Neural cell (in vitro differentiated cells): ENCODE measurements around the gene CRHR1. TPM values are rescaled to one million over a fixed set of nuclear protein-coding genes. Genes with fewer than 3 reads are reported as not detected.
"Not testable (repeated sequence)": the region's sequence is repeated elsewhere in the genome, so short reads cannot be mapped to it uniquely, and the experiment has no call there.

ENCODE experiments used
- H2AFZ ChIP-seq: fragments of 200-600, 300-800 bp; sonication (generic), shearing (Covaris generic); 2 replicates; pipeline ENCODE4 v1.6.0; 2014; ENCODE audit warnings: low read depth, mild to moderate bottlenecking, antibody characterized with exemption, low read length, moderate library complexity
- H3F3A ChIP-seq: fragments of 200-600 bp; shearing (Covaris generic); 2 replicates; pipeline ENCODE4 v1.6.1; 2016; ENCODE audit warnings: mild to moderate bottlenecking, moderate library complexity, mixed read lengths, antibody characterized with exemption, low read length; ENCODE audit not compliant: insufficient read depth, poor library complexity, severe bottlenecking
- H3K27ac ChIP-seq: fragments of 200-600, 300-800 bp; sonication (generic), shearing (Covaris generic); 2 replicates; pipeline ENCODE4 v1.5.1; 2014; ENCODE audit warnings: mild to moderate bottlenecking, low read length, moderate library complexity
- H3K27me3 ChIP-seq: fragments of 300-800, 200-600 bp; sonication (generic), shearing (Covaris generic); 2 replicates; pipeline ENCODE4 v1.6.0; 2014; ENCODE audit warnings: mild to moderate bottlenecking, low read depth, low read length, moderate library complexity; ENCODE audit not compliant: insufficient read depth
- H3K36me3 ChIP-seq: fragments of 300-800, 200-600 bp; sonication (generic), shearing (Covaris generic); 2 replicates; pipeline ENCODE4 v1.5.1; 2014; ENCODE audit warnings: mild to moderate bottlenecking, antibody characterized with exemption, low read length, moderate library complexity; ENCODE audit not compliant: insufficient read depth
- H3K4me2 ChIP-seq: fragments of 300-800, 200-600 bp; sonication (generic), shearing (Covaris generic); 2 replicates; pipeline ENCODE4 v1.6.0; 2014; ENCODE audit warnings: mild to moderate bottlenecking, low read length
- H3K4me3 ChIP-seq: fragments of 300-800, 200-600 bp; sonication (generic), shearing (Covaris generic); 2 replicates; pipeline ENCODE4 v1.5.1; 2014; ENCODE audit warnings: mild to moderate bottlenecking, low read length, moderate library complexity
- H3K79me2 ChIP-seq: fragments of 200-600 bp; shearing (Covaris generic); replicated peaks from 2 replicates; pipeline ENCODE4 v1.6.0; 2014; ENCODE audit warnings: mild to moderate bottlenecking, low read length, moderate library complexity; ENCODE audit not compliant: insufficient read depth
- H3K9ac ChIP-seq: fragments of 300-800, 200-600 bp; sonication (generic), shearing (Covaris generic); 2 replicates; pipeline ENCODE4 v1.6.1; 2016; ENCODE audit warnings: mild to moderate bottlenecking, low read length, mixed read lengths
- H3K9me2 ChIP-seq: fragments of 200-600 bp; shearing (Covaris generic); 2 replicates; pipeline ENCODE4 v1.6.1; 2016; ENCODE audit warnings: mild to moderate bottlenecking, low read length, mixed read lengths; ENCODE audit not compliant: insufficient read depth
- H3K9me3 ChIP-seq: fragments of 200-600, 300-800 bp; sonication (generic), shearing (Covaris generic); 2 replicates; pipeline ENCODE4 v1.6.1; 2016; ENCODE audit warnings: mild to moderate bottlenecking, mixed run types, low read length, moderate library complexity, mixed read lengths
- H4K20me1 ChIP-seq: fragments of 200-600 bp; shearing (Covaris generic); 2 replicates; pipeline ENCODE4 v1.6.1; 2016; ENCODE audit warnings: mild to moderate bottlenecking, mixed run types; ENCODE audit not compliant: insufficient read depth
- EP300 ChIP-seq: fragments of 450-650 bp; conservative IDR thresholded peaks from 2 replicates; pipeline ENCODE4 v1.6.1; 2014; ENCODE audit warnings: antibody characterized with exemption, mild to moderate bottlenecking, moderate library complexity; ENCODE audit not compliant: poor library complexity, severe bottlenecking
- EZH2 ChIP-seq: fragments of 200-600, 300-800 bp; shearing (Covaris generic), sonication (generic); IDR thresholded peaks from 2 replicates; pipeline ENCODE4 v1.6.1; 2014; ENCODE audit warnings: antibody characterized with exemption, low read length, borderline replicate concordance, mild to moderate bottlenecking; ENCODE audit not compliant: insufficient read depth, poor library complexity, severe bottlenecking
- MXI1 ChIP-seq: fragments of 450-650 bp; conservative IDR thresholded peaks from 2 replicates; pipeline ENCODE4 v1.6.1; 2014; ENCODE audit warnings: antibody characterized with exemption, mild to moderate bottlenecking; ENCODE audit not compliant: poor library complexity, severe bottlenecking
- POLR2AphosphoS5 ChIP-seq: IDR thresholded peaks from 2 replicates; pipeline ENCODE4 v1.6.1; 2012
- RAD21 ChIP-seq: fragments of 450-650 bp; conservative IDR thresholded peaks from 2 replicates; pipeline ENCODE4 v1.6.1; 2014; ENCODE audit warnings: antibody characterized with exemption, mild to moderate bottlenecking, moderate library complexity
- SMC3 ChIP-seq: fragments of 450-650 bp; conservative IDR thresholded peaks from 2 replicates; pipeline ENCODE4 v1.6.1; 2014; ENCODE audit warnings: antibody characterized with exemption, mild to moderate bottlenecking, moderate library complexity; ENCODE audit not compliant: poor library complexity
- TAF1 ChIP-seq: IDR thresholded peaks from 2 replicates; pipeline ENCODE4 v1.6.1; 2012; ENCODE audit warnings: low read depth
- polyA plus RNA-seq: library from polyadenylated mRNA; depleted of rRNA; stranded (reverse); fragments of >200 nt; gene quantifications from 2 replicates; pipeline ENCODE4 v1.2.3, GENCODE V29; 2014
- TF ChIP-seq, protein P1 (sequence below): fragments of 450-650 bp; IDR thresholded peaks from 2 replicates; pipeline ENCODE4 v1.5.1; 2014; ENCODE audit warnings: antibody characterized with exemption, mild to moderate bottlenecking, moderate library complexity; ENCODE audit not compliant: poor library complexity, severe bottlenecking
- TF ChIP-seq, protein P2 (sequence below): IDR thresholded peaks from 2 replicates; pipeline ENCODE4 v1.6.1; 2012; ENCODE audit warnings: borderline replicate concordance

Gene CRHR1
- polyA plus RNA-seq, 1 donor from 2014 or later: 4.5 TPM

- H3K9ac ChIP-seq: no peak overlapping the region
- TF ChIP-seq RAD21: no peak
- TF ChIP-seq POLR2AphosphoS5: no peak
- TF ChIP-seq MXI1: no peak
- no peak for TF ChIP-seq TAF1
- TF ChIP-seq, protein P1, sequence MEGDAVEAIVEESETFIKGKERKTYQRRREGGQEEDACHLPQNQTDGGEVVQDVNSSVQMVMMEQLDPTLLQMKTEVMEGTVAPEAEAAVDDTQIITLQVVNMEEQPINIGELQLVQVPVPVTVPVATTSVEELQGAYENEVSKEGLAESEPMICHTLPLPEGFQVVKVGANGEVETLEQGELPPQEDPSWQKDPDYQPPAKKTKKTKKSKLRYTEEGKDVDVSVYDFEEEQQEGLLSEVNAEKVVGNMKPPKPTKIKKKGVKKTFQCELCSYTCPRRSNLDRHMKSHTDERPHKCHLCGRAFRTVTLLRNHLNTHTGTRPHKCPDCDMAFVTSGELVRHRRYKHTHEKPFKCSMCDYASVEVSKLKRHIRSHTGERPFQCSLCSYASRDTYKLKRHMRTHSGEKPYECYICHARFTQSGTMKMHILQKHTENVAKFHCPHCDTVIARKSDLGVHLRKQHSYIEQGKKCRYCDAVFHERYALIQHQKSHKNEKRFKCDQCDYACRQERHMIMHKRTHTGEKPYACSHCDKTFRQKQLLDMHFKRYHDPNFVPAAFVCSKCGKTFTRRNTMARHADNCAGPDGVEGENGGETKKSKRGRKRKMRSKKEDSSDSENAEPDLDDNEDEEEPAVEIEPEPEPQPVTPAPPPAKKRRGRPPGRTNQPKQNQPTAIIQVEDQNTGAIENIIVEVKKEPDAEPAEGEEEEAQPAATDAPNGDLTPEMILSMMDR: no peak
- TF ChIP-seq SMC3: no peak
- TF ChIP-seq EZH2: no peak
- no peak for TF ChIP-seq EP300
- TF ChIP-seq, protein P2, sequence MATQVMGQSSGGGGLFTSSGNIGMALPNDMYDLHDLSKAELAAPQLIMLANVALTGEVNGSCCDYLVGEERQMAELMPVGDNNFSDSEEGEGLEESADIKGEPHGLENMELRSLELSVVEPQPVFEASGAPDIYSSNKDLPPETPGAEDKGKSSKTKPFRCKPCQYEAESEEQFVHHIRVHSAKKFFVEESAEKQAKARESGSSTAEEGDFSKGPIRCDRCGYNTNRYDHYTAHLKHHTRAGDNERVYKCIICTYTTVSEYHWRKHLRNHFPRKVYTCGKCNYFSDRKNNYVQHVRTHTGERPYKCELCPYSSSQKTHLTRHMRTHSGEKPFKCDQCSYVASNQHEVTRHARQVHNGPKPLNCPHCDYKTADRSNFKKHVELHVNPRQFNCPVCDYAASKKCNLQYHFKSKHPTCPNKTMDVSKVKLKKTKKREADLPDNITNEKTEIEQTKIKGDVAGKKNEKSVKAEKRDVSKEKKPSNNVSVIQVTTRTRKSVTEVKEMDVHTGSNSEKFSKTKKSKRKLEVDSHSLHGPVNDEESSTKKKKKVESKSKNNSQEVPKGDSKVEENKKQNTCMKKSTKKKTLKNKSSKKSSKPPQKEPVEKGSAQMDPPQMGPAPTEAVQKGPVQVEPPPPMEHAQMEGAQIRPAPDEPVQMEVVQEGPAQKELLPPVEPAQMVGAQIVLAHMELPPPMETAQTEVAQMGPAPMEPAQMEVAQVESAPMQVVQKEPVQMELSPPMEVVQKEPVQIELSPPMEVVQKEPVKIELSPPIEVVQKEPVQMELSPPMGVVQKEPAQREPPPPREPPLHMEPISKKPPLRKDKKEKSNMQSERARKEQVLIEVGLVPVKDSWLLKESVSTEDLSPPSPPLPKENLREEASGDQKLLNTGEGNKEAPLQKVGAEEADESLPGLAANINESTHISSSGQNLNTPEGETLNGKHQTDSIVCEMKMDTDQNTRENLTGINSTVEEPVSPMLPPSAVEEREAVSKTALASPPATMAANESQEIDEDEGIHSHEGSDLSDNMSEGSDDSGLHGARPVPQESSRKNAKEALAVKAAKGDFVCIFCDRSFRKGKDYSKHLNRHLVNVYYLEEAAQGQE: no peak
- H3K9me3 ChIP-seq: no peaks in the 10 kb centered on the region
- no peak overlapping the region for H3K4me3 ChIP-seq
- no peaks in the 10 kb centered on the region for H3K36me3 ChIP-seq
- no peaks in the 10 kb centered on the region for H3K79me2 ChIP-seq
- no peaks in the 10 kb centered on the region for H3F3A ChIP-seq
- H3K4me2 ChIP-seq: no peak overlapping the region
- H4K20me1 ChIP-seq: no peaks in the 10 kb centered on the region
- no peaks in the 10 kb centered on the region for H3K9me2 ChIP-seq
- H2AFZ ChIP-seq: no peak overlapping the region
- H3K27ac ChIP-seq: no peak overlapping the region
- H3K27me3 ChIP-seq: no peaks in the 10 kb centered on the region
Measured at GRCh38 chr17:45742251-45742650, 41.9 kb upstream of the CRHR1 start.

DNA sequence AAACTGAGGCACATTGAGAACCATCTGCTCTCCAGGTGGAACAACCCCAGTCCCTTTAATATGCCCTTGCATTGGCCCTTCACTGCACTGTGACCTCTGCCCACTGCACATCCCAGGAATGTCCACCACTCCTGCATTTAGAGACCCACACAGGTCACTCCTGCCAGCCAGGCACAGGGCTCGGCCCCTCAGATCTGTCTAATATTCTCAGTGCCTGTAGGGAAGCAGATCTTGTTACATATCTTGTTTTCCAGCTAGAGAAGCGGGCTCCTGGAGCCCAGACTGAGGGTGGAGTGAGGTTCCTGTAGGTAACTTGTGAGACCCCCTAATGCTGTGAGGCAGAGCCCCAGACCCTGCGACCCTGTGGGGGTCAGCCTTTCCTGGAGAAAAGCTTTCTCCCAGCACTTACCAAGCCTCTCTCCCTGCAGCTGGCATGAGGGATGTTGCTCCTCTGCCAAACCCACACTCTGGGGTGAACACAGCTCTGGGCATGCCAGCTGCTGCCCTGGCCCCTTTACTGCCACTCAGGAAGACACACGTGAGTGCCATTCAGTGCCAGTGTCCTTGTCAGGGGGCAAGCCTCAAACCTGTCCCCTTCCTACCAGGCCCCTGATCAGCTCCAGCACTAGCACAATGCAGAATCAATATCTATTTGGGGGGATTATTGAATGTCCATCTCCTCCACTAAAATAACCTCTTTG is 40.3 kb upstream of the CRHR1 start:
- Histone ChIP-seq H3K4me2 (no peak overlapping the region), H3K36me3 (no peaks in the 10 kb centered on the region), H3K9me3 (no peaks in the 10 kb centered on the region), H4K20me1 (no peaks in the 10 kb centered on the region), H2AFZ (no peak overlapping the region), H3K27ac (no peak overlapping the region), H3K9me2 (no peaks in the 10 kb centered on the region), H3K79me2 (no peaks in the 10 kb centered on the region), H3K4me3 (no peak overlapping the region), H3K27me3 (no peaks in the 10 kb centered on the region), H3F3A (no peaks in the 10 kb centered on the region), H3K9ac (no peak overlapping the region)
- TF ChIP-seq EZH2: no peak
- TF ChIP-seq TAF1: no peak
- TF ChIP-seq MXI1: no peak
- no peak for TF ChIP-seq POLR2AphosphoS5

DNA sequence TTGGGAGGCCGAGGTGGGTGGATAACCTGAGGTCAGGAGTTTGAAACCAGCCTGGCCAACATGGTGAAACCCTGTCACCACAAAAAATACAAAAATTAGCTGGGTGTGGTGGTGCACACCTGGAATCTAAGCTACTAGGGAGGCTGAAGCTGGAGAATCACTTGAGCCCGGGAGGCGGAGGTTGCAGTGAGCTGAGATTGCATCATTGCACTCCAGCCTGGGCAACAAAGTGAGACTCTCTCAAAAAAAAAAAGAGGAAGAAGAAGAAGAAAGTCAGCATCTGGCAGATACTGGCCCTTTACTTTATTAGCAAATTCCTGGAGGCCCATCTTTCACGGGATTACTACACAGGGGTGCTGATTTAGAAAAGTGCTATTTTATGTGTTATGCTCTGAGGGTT is 39.3 kb upstream of the CRHR1 start:
- H3F3A ChIP-seq, H3K36me3 ChIP-seq, H3K79me2 ChIP-seq, H3K9me3 ChIP-seq, H2AFZ ChIP-seq, H3K27me3 ChIP-seq, H3K9ac ChIP-seq, H3K4me2 ChIP-seq, H3K27ac ChIP-seq, H3K4me3 ChIP-seq, H4K20me1 ChIP-seq, H3K9me2 ChIP-seq: not testable (repeated sequence)
